ENCODE data around the gene DHX34. TPM values are rescaled to one million over a fixed set of nuclear protein-coding genes. Genes with fewer than 3 reads are reported as not detected.

The DHX34 gene
- total and polyA plus RNA-seq, 4 donors, result 3.1 to 11.6 (median 6.1) TPM

- 92% methylated on average over 3 of the region's 3 CpGs for WGBS
- TF ChIP-seq, protein P1, sequence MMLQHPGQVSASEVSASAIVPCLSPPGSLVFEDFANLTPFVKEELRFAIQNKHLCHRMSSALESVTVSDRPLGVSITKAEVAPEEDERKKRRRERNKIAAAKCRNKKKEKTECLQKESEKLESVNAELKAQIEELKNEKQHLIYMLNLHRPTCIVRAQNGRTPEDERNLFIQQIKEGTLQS (IDR thresholded peaks at IDR 0.05), result no peak
- no peak for TF ChIP-seq HNF4G (IDR thresholded peaks at IDR 0.05)
- no peak for TF ChIP-seq NR2F2 (IDR thresholded peaks at IDR 0.05)
- no peak for TF ChIP-seq JUND (IDR thresholded peaks at IDR 0.05)
- no peak for TF ChIP-seq RAD21 (IDR thresholded peaks at IDR 0.05)
- Histone ChIP-seq H3K9me3 (ENCODE audit: control insufficient read depth in 4 of 4, low read length in 3 of 4) (no peaks in the 10 kb centered on the region), H3K27me3 (ENCODE audit: control insufficient read depth in 4 of 4, insufficient read depth in 4 of 4, low read length in 3 of 4) (no peaks in the 10 kb centered on the region), H3K4me1 (ENCODE audit: control insufficient read depth in 4 of 4, insufficient read depth in 4 of 4, low read length in 3 of 4) (peaks cover 0 to 5% (median 0%) of the 10 kb centered on the region in 4 donors), H3K4me3 (ENCODE audit: low read depth in 1 of 3, low read length in 3 of 3) (no peak overlapping the region), H3K27ac (ENCODE audit: low read depth in 1 of 2, low read length in 2 of 2) (no peak overlapping the region), H3K9ac (ENCODE audit: low read depth in 1 of 2, low read length in 2 of 2) (no peak overlapping the region), H3K36me3 (ENCODE audit: control insufficient read depth in 4 of 4, insufficient read depth in 3 of 4, low read depth in 1 of 4, low read length in 3 of 4) (no peaks in the 10 kb centered on the region)
- DNase-seq (ENCODE audit: low spot score), result no peak
Observed at GRCh38 chr19:47306303-47306702, 42.8 kb upstream of the DHX34 start.

DNA sequence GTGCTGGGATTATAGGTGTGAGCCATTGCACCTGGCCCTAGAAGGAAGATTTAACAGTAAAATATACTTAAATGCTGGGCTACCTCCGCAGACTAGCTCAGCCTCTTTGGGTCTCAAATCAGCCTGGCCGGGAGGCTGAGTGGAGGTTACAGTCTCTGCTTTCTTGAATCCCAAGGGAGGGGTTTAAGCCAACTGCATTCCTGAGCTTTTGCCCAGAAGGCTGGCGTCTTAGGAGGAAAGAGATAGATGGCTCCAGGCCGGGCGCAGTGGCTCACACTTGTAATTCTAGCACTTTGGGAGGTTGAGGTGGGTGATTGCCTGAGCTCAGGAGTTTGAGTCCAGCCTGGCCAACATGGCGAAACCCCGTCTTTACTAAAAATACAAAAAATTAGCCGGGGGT is 40.1 kb upstream of the DHX34 start:
- Histone ChIP-seq H3K4me3 (ENCODE audit: low read depth in 1 of 3, low read length in 3 of 3) (no peak overlapping the region), H3K27ac (ENCODE audit: low read depth in 1 of 2, low read length in 2 of 2) (no peak overlapping the region), H3K4me1 (ENCODE audit: control insufficient read depth in 4 of 4, insufficient read depth in 4 of 4, low read length in 3 of 4) (peaks cover 0 to 5% (median under 1%) of the 10 kb centered on the region in 4 donors), H3K9me3 (ENCODE audit: control insufficient read depth in 4 of 4, low read length in 3 of 4) (no peaks in the 10 kb centered on the region), H3K36me3 (ENCODE audit: control insufficient read depth in 4 of 4, insufficient read depth in 3 of 4, low read depth in 1 of 4, low read length in 3 of 4) (no peaks in the 10 kb centered on the region), H3K9ac (ENCODE audit: low read depth in 1 of 2, low read length in 2 of 2) (no peak overlapping the region), H3K27me3 (ENCODE audit: control insufficient read depth in 4 of 4, insufficient read depth in 4 of 4, low read length in 3 of 4) (no peaks in the 10 kb centered on the region)
- TF ChIP-seq FOXA1 (IDR thresholded peaks at IDR 0.05) (no peak), GABPA (IDR thresholded peaks at IDR 0.05 in 1 of 2, conservative IDR thresholded peaks at IDR 0.05 in 1 of 2) (no peak), YY1 (IDR thresholded peaks at IDR 0.05) (no peak), HNF4A (conservative IDR thresholded peaks at IDR 0.05) (no peak), FOXA2 (IDR thresholded peaks at IDR 0.05) (no peak), EGR1 (IDR thresholded peaks at IDR 0.05; ENCODE audit: low read depth in 2 of 2) (no peak)
- TF ChIP-seq, protein P2, sequence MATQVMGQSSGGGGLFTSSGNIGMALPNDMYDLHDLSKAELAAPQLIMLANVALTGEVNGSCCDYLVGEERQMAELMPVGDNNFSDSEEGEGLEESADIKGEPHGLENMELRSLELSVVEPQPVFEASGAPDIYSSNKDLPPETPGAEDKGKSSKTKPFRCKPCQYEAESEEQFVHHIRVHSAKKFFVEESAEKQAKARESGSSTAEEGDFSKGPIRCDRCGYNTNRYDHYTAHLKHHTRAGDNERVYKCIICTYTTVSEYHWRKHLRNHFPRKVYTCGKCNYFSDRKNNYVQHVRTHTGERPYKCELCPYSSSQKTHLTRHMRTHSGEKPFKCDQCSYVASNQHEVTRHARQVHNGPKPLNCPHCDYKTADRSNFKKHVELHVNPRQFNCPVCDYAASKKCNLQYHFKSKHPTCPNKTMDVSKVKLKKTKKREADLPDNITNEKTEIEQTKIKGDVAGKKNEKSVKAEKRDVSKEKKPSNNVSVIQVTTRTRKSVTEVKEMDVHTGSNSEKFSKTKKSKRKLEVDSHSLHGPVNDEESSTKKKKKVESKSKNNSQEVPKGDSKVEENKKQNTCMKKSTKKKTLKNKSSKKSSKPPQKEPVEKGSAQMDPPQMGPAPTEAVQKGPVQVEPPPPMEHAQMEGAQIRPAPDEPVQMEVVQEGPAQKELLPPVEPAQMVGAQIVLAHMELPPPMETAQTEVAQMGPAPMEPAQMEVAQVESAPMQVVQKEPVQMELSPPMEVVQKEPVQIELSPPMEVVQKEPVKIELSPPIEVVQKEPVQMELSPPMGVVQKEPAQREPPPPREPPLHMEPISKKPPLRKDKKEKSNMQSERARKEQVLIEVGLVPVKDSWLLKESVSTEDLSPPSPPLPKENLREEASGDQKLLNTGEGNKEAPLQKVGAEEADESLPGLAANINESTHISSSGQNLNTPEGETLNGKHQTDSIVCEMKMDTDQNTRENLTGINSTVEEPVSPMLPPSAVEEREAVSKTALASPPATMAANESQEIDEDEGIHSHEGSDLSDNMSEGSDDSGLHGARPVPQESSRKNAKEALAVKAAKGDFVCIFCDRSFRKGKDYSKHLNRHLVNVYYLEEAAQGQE (IDR thresholded peaks at IDR 0.05), result no peak
- no peak for DNase-seq (ENCODE audit: low spot score)
- 81% methylated on average over 8 of the region's 8 CpGs for WGBS

DNA sequence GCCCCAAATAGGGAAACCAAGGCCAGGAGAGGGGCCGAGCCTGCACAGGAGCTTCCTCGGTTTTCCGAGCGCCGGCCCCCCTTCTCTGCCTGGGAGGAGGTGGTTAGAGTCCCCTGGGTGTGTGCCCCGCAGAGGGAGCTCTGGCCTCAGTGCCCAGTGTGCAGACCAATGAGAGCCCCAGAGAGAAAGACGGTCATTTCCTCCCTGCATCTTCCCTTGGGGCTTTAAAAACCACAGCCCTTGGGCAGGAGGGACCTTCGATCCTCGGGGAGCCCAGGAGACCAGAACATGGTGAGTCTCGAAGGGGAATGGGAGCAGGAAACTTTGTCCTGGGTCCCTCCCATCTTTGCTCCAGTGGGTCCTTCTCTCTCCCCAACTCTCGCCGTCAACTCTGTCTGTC is 39.5 kb upstream of the DHX34 start, which contains the start of gene C5AR1:
Gene C5AR1, plus strand, starts transcription at position 254 of the 400 bp plus-strand sequence. Its CDS starts 35 bp downstream, at position 289.
- DNase-seq (ENCODE audit: low spot score), result no peak
- Histone ChIP-seq H3K36me3 (ENCODE audit: control insufficient read depth in 4 of 4, insufficient read depth in 3 of 4, low read depth in 1 of 4, low read length in 3 of 4) (no peaks in the 10 kb centered on the region), H3K9me3 (ENCODE audit: control insufficient read depth in 4 of 4, low read length in 3 of 4) (no peaks in the 10 kb centered on the region), H3K9ac (ENCODE audit: low read depth in 1 of 2, low read length in 2 of 2) (peak within 1 kb of the TSS in 1 of 2 donors; percentile 53), H3K27me3 (ENCODE audit: control insufficient read depth in 4 of 4, insufficient read depth in 4 of 4, low read length in 3 of 4) (no peaks in the 10 kb centered on the region), H3K4me1 (ENCODE audit: control insufficient read depth in 4 of 4, insufficient read depth in 4 of 4, low read length in 3 of 4) (peaks cover 0 to 5% (median under 1%) of the 10 kb centered on the region in 4 donors), H3K4me3 (ENCODE audit: low read depth in 1 of 3, low read length in 3 of 3) (peak within 1 kb of the TSS in 1 of 3 donors; percentile 12), H3K27ac (ENCODE audit: low read depth in 1 of 2, low read length in 2 of 2) (peak within 1 kb of the TSS; percentile 12 to 54)
- TF ChIP-seq SP1 (IDR thresholded peaks at IDR 0.05), result no peak
- TF ChIP-seq FOXA2 (IDR thresholded peaks at IDR 0.05), result no peak
- TF ChIP-seq, protein P3, sequence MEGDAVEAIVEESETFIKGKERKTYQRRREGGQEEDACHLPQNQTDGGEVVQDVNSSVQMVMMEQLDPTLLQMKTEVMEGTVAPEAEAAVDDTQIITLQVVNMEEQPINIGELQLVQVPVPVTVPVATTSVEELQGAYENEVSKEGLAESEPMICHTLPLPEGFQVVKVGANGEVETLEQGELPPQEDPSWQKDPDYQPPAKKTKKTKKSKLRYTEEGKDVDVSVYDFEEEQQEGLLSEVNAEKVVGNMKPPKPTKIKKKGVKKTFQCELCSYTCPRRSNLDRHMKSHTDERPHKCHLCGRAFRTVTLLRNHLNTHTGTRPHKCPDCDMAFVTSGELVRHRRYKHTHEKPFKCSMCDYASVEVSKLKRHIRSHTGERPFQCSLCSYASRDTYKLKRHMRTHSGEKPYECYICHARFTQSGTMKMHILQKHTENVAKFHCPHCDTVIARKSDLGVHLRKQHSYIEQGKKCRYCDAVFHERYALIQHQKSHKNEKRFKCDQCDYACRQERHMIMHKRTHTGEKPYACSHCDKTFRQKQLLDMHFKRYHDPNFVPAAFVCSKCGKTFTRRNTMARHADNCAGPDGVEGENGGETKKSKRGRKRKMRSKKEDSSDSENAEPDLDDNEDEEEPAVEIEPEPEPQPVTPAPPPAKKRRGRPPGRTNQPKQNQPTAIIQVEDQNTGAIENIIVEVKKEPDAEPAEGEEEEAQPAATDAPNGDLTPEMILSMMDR (IDR thresholded peaks at IDR 0.05; ENCODE audit: low read depth, low read length, missing input control), result no peak
- TF ChIP-seq HNF4A (conservative IDR thresholded peaks at IDR 0.05), result no peak
- no peak for TF ChIP-seq HNF4G (IDR thresholded peaks at IDR 0.05)
- no peak for TF ChIP-seq GABPA (IDR thresholded peaks at IDR 0.05 in 1 of 2, conservative IDR thresholded peaks at IDR 0.05 in 1 of 2)
- TF ChIP-seq RAD21 (IDR thresholded peaks at IDR 0.05), result no peak
- TF ChIP-seq TAF1 (conservative IDR thresholded peaks at IDR 0.05), result peak; percentile 17
- WGBS, result 55% methylated on average over 12 of the region's 12 CpGs
